GM12874 (cell line): Measurements from ENCODE around the gene GATAD1.
"Not testable (repeated sequence)": the region's sequence is repeated elsewhere in the genome, so short reads cannot be mapped to it uniquely, and the experiment has no call there.

Source experiments
- TF ChIP-seq, protein P1 (sequence below): IDR thresholded peaks from 2 replicates; pipeline ENCODE4 v1.5.1; 2011; ENCODE audit warnings: low read depth, mild to moderate bottlenecking, control low read depth, low read length, moderate library complexity; ENCODE audit not compliant: insufficient read depth

GATAD1 gene

DNA sequence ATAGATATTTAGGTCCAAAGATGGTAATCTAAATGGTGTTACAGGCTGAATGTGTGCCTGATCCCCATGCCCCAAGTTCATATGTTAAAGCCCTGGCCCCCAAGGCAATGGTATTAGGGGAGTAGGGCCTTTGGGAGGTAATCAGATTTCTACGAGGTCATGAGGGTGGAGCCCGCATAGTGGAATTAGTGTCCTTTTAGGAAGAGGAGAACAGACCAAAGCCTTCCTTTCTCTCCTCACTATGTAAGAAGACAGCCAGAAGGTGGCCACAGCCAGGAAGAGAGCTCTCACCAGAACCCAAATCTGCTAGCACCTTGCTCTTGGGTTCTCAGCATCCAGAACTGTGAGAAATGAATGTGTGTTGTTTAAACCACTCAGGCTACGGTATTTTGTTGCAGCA is 15.3 kb downstream of the GATAD1 start:
- TF ChIP-seq, protein P1, sequence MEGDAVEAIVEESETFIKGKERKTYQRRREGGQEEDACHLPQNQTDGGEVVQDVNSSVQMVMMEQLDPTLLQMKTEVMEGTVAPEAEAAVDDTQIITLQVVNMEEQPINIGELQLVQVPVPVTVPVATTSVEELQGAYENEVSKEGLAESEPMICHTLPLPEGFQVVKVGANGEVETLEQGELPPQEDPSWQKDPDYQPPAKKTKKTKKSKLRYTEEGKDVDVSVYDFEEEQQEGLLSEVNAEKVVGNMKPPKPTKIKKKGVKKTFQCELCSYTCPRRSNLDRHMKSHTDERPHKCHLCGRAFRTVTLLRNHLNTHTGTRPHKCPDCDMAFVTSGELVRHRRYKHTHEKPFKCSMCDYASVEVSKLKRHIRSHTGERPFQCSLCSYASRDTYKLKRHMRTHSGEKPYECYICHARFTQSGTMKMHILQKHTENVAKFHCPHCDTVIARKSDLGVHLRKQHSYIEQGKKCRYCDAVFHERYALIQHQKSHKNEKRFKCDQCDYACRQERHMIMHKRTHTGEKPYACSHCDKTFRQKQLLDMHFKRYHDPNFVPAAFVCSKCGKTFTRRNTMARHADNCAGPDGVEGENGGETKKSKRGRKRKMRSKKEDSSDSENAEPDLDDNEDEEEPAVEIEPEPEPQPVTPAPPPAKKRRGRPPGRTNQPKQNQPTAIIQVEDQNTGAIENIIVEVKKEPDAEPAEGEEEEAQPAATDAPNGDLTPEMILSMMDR = no peak

DNA sequence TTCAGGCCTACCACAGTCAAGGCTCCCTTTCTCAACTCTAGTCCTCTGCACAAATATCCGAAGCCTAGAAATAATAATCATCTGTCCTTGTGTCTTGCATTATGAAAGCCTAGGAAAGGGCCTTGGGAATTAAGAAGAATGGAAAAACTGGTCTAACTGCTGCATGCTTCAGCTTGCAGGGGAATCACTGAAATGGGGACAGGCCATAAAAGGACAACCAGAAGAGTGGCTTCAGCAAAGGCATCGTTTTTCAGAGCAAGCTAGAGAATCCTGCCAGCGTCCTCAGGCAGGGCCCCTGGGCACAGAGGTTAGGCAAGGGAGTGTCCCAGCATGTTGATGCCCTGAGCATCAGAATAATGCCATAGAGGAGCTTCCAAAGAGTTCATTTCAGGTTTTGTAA is 17.2 kb downstream of the GATAD1 start:
- TF ChIP-seq, protein P1 = no peak

DNA sequence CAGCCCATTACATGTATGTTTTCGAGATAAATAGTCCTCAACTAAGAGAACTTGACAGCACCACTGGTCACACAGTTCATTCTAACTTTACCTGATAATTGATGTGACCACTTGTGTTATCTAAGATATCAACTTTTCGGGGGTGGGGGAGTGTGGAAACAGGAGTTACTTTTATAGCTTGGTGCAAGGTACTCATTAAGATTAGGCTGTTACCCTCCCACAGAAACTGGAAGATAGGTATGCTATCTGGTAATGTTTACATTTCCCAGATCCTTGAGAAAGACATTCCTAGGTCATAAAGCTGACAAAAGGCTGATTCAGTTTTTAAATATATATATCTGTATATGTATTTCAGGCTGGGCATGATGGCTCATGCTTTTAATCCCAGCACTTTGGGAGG is 19.4 kb downstream of the GATAD1 start:
- TF ChIP-seq, protein P1 = no peak

DNA sequence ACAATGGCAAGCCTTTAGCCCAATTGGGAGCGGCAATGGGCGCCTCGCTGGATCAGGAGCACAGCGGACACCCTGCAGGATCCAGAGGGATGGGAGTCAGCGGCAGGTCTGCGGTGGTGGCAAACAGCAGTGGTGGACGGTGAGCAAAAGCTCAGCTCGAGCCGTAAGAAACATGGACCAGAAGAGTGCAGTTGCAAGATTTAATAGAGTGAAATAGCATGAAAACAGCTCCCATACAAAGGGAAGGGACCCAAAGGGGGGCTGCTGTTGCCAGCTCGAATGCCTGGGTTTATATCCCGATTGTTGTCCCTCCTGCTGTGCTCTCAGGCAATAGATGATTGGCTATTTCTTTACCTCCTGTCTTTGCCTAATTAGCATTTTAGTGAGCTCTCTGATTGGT is 30.4 kb downstream of the GATAD1 start, which contains the start of gene ERVW-1:
ERVW-1 (minus strand) TSS at position 266 of the 400 bp plus-strand sequence. CDS start 7,565 bp downstream, outside the sequence.
- TF ChIP-seq, protein P1 = not testable (repeated sequence)

DNA sequence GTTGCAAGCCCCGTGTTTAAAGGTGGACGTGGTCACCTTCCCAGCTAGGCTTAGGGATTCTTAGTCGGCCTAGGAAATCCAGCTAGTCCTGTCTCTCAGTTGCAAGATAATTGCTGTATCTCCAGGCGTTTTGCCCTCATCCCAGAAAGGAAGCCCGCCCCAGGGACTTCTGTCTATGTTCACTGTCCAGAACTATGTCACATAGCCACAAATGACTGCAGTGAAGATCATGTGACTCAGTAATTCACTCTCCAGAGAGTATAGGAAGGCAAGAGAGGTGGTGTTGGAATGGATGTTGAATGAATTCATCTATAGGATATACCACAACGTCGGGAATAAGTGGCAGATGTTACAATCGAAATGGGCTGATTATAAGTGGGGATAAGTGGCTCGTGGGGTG is 30.8 kb downstream of the GATAD1 start:
- TF ChIP-seq, protein P1 = no peak

DNA sequence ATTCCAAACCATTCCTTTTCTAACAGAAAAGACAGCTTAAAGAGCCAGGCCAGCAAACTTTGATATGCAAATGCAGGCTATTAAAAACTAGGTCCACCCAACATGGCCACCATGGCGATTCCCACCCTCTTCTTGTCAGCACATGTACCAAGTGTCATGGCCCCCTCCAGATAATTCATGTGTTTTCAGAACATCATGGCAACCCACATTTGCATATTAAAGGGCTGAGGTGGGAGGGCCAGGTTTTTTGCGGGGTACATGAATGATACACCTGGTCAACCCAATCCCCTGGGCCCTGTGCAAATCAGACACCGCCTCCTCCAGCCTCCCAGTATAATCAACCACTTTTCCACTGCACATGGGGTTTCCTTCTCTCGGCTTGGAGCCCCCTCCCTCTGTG is 31.4 kb downstream of the GATAD1 start:
- TF ChIP-seq, protein P1 = no peak

DNA sequence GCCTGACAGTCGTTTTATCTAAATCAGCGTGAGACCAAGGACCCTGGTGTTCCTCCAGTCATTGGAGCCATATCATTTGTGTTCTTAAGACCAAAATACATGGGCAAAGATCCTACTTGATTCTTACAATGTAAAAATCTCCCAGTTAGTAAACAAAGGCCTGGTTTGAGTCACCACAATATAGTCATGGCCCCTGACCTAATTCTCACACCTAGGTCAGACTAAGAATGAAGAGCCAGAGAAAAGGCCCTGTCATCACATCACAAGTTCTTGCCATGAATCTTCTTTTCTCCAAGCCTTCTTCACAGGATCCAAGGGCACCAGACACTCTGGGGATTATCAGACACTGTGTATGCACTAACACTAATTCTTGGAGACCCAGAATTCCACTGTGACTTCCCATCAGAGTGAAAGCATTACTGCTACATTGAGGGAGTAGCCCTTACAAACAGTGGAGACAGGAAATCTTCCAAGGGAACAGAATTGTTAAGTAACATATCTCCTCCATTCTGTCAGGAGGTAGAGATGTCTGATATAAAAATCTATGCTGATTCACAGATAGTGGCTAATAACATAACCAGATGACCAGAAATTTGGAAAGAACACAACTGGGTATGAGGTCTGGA is 38.1 kb downstream of the GATAD1 start:
- TF ChIP-seq, protein P1 = no peak
